Skeletal muscle tissue (tissue), 4 donors: Measurements from ENCODE around the gene NCLN. TPM values are rescaled to one million over a fixed set of nuclear protein-coding genes. Genes with fewer than 3 reads are reported as not detected.

ENCODE experiments used
- H3K27ac ChIP-seq: one replicate; pipeline ENCODE4 v1.7.0; 2013; ENCODE audit warnings: mild to moderate bottlenecking, low read depth, low read length, inconsistent platforms
- H3K27me3 ChIP-seq, 3 donors: one replicate each; pipeline ENCODE4 v1.7.0; 2013; ENCODE audit warnings: low read length in 3 of 3; ENCODE audit not compliant: control insufficient read depth in 3 of 3, insufficient read depth in 3 of 3
- H3K36me3 ChIP-seq, 3 donors: one replicate each; pipeline ENCODE4 v1.7.0; 2013; ENCODE audit warnings: low read length in 3 of 3; ENCODE audit not compliant: control insufficient read depth in 3 of 3, insufficient read depth in 3 of 3
- H3K4me1 ChIP-seq, 3 donors: one replicate each; pipeline ENCODE4 v1.7.0; 2013; ENCODE audit warnings: low read length in 3 of 3, mild to moderate bottlenecking in 3 of 3; ENCODE audit not compliant: control insufficient read depth in 3 of 3, insufficient read depth in 3 of 3
- H3K4me3 ChIP-seq, 3 donors: one replicate each; pipeline ENCODE4 v1.7.0; 2013; ENCODE audit warnings: low read length in 3 of 3
- H3K9ac ChIP-seq, 3 donors: one replicate each; pipeline ENCODE4 v1.7.0; 2013; ENCODE audit warnings: low read length in 3 of 3, mild to moderate bottlenecking in 3 of 3, moderate library complexity in 2 of 3, low read depth in 1 of 3
- H3K9me3 ChIP-seq, 3 donors: one replicate each; pipeline ENCODE4 v1.7.0; 2013; ENCODE audit warnings: low read length in 3 of 3; ENCODE audit not compliant: control insufficient read depth in 3 of 3
- total RNA-seq: library from RNA; depleted of rRNA; stranded (reverse); fragments of >200 nt; gene quantifications from one replicate; pipeline ENCODE4 v1.2.3, GENCODE V29; 2014
- donor health status: Osteomylitis.

The NCLN gene
- total RNA-seq, 1 donor from 2014 or later = 8.9 TPM

DNA sequence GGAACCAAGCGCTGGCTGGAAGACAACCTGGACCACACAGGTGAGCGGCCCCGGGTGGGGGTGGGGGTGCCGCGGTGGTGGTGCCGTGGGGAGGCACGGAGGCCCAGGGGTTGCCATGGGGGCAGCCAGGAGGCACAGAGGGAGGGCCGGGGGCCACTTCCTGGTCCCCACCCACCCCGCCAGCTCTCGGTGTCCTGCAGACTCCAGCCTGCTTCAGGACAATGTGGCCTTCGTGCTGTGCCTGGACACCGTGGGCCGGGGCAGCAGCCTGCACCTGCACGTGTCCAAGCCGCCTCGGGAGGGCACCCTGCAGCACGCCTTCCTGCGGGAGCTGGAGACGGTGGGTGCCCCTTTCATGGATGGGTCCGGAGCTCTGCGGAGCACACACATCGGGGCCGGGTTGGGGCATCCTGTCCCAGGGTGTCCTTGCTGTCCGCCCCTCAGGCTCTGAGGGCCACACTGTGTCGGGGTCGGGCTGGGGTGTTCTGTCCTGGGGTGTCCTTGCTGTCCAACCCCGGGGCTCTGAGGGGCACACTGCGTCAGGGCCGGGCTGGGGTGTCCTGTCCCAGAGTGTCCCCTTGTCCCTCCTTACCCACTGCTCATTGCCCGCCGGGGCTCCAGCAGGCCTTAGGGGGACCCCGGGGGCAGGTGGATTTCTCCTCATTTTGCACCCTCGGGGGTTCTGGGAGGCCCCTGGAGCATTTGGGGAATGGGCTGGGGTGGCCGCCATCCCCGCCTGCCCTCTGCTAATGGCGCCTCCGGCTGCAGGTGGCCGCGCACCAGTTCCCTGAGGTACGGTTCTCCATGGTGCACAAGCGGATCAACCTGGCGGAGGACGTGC lies 18.3 kb downstream of the NCLN start:
- Histone ChIP-seq H3K27me3 (no peaks in the 10 kb centered on the region), H3K27ac (no peak overlapping the region), H3K36me3 (peaks cover 19 to 28% (median 27%) of the 10 kb centered on the region in 3 donors), H3K9me3 (no peaks in the 10 kb centered on the region), H3K4me1 (no peaks in the 10 kb centered on the region), H3K4me3 (no peak overlapping the region), H3K9ac (no peak overlapping the region)

DNA sequence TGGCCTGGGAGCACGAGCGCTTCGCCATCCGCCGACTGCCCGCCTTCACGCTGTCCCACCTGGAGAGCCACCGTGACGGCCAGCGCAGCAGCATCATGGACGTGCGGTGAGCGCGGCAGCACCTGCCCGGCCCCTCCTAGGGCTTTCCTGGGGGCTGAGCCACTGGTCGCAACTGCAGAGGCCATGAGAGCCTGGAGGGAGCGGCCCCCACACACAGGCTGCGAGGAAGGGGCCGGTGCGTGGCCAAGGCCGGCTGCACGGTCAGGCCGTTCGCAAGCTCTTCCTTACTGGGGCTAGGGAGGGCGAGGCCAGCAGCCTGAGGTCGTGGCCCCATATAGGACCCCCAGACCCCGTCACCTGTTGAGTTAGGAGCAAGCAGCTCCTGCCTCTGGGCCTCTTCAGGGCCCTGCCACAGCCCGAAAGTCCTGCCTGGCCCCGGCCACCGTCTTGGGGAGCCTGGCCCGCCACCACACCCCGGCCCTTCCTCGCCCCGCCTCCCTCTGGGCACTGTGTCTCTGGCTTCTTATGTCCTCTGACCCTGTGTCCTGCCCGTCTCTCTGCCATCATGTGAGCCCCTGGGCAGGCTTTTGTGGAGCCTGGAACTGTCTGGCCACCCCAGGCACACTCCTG lies 19.0 kb downstream of the NCLN start:
- H3K36me3 ChIP-seq = peaks cover 19 to 28% (median 25%) of the 10 kb centered on the region in 3 donors

DNA sequence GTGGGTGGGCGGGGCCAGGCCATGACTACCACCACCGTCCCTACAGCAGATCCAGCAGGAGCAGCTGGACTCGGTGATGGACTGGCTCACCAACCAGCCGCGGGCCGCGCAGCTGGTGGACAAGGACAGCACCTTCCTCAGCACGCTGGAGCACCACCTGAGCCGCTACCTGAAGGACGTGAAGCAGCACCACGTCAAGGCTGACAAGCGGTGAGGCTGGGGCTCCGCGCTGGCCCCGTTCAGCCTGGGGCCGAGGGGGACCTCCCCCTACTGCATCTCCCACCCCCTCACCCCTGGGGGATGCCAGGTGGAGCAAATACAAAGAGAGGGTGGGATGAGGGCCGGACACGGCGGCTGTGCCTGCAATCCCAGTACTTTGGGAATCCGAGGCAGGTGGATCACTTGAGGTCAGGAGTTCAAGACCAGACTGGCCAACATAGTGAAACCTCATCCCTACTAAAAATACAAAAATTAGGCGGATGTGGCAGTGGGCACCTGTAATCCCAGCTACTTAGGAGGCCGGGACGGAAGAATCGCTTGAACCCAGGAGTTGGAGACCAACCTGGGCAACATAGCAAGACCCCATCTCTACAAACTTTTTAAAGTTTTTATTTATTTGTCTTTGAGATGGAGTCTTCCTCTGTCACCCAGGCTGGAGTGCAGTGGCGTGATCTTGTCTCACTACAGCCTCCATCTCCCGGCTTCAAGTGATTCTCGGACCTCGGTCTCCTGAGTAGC lies 20.7 kb downstream of the NCLN start:
- Histone ChIP-seq H3K4me3 (no peak overlapping the region), H3K4me1 (no peaks in the 10 kb centered on the region), H3K27ac (no peak overlapping the region), H3K9ac (no peak overlapping the region), H3K36me3 (peaks cover 19 to 26% (median 25%) of the 10 kb centered on the region in 3 donors), H3K9me3 (no peaks in the 10 kb centered on the region), H3K27me3 (no peaks in the 10 kb centered on the region)

More for the DNA sequence above, 19.0 kb downstream of the NCLN start:
- Histone ChIP-seq H3K4me3 (no peak overlapping the region), H3K9ac (no peak overlapping the region), H3K4me1 (no peaks in the 10 kb centered on the region), H3K27ac (no peak overlapping the region), H3K27me3 (no peaks in the 10 kb centered on the region), H3K9me3 (no peaks in the 10 kb centered on the region)

DNA sequence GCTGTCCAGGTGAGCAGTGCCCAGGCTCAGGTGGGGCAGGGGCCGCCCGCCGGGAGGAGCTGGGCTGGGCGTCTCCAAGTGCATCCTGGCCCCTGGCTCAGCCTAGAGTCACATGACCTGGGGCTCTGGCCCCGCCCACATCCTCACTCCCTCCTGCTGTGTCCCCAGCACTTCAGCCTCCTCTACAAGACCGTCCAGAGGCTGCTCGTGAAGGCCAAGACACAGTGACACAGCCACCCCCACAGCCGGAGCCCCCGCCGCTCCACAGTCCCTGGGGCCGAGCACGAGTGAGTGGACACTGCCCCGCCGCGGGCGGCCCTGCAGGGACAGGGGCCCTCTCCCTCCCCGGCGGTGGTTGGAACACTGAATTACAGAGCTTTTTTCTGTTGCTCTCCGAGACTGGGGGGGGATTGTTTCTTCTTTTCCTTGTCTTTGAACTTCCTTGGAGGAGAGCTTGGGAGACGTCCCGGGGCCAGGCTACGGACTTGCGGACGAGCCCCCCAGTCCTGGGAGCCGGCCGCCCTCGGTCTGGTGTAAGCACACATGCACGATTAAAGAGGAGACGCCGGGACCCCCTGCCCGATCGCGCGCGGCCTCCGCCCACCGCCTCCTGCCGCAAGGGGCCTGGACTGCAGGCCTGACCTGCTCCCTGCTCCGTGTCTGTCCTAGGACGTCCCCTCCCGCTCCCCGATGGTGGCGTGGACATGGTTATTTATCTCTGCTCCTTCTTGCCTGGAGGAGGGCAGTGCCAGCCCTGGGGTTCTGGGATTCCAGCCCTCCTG lies 21.9 kb downstream of the NCLN start:
- H3K36me3 ChIP-seq = peaks cover 14 to 25% (median 22%) of the 10 kb centered on the region in 3 donors

DNA sequence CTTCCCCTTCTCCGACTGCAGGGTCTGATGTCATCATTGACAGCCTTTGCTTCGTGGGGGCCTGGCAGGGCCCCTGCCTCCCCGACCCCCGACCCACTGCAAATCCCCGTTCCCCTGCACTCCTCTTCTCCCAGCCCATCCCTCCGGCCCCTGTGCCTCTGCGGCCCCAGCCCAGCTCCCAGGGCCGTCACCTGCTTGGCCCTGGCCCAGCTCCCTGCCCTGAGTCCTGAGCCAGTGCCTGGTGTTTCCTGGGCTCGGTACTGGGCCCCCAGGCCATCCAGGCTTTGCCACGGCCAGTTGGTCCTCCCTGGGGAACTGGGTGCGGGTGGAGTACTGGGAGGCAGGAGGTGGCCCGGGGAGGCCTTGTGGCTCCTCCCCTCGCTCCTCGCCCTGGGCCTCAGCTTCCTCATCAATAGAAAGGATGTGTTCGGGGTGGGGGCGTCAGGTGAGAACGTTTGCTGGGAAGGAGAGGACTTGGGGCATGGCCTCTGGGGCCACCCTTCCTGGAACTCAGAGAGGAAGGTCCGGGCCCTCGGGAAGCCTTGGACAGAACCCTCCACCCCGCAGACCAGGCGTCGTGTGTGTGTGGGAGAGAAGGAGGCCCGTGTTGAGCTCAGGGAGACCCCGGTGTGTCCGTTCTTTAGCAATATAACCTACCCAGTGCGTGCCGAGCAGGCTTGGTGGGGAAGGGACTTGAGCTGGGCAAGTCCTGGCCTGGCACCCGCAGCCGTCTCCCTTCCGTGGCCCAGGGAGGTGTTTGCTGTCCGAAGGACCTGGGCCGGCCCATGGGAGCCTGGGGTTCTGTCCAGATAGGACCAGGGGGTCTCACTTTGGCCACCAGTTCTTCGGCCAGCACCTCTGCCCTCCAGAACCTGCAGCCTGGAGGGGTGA lies 22.8 kb downstream of the NCLN start:
- Histone ChIP-seq H3K36me3 (peaks cover 14 to 22% (median 20%) of the 10 kb centered on the region in 3 donors), H3K27me3 (no peaks in the 10 kb centered on the region), H3K9ac (no peak overlapping the region), H3K27ac (no peak overlapping the region), H3K9me3 (no peaks in the 10 kb centered on the region), H3K4me3 (no peak overlapping the region), H3K4me1 (no peaks in the 10 kb centered on the region)

More for the DNA sequence above, 21.9 kb downstream of the NCLN start:
- H3K27ac ChIP-seq = no peak overlapping the region
- no peak overlapping the region for H3K9ac ChIP-seq
- H3K4me1 ChIP-seq = no peaks in the 10 kb centered on the region
- H3K27me3 ChIP-seq = no peaks in the 10 kb centered on the region
- no peak overlapping the region for H3K4me3 ChIP-seq
- H3K9me3 ChIP-seq = no peaks in the 10 kb centered on the region

DNA sequence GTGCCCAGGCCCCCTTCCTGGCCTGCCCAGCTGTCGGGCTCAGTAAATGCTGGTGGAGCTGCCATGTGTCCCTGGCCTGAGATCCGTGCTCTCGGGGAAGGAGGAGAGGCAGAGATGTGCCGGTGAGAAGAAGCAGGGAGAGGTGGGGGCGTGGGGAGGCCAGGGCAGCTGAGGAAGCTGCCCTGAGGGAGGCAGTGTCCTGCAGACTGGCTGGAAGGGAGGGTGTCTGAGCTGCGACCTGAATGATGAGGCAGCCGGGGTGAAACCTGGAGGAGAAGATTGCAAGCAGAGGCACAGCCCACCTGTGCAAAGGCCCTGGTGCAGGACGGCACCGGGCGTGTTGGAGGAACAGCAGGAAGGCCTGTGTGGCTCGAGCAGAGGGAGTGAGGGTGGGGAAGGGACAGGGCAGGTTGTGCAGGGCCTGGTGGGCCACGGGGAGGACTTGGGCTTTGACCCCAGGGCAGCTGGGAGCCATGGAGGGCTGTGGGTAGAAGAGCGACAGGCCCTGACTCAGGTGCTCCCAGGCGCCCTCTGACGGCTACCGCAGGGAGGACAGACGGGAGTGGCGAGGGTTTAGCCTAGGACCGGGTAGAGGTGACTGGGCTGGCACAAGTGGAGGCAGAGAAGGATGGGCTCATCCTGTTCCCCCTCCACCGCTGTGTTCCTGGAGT lies 24.8 kb downstream of the NCLN start:
- H3K4me1 ChIP-seq = no peaks in the 10 kb centered on the region
- H3K36me3 ChIP-seq = peaks cover 9 to 15% (median 12%) of the 10 kb centered on the region in 3 donors
- no peak overlapping the region for H3K27ac ChIP-seq
- no peaks in the 10 kb centered on the region for H3K9me3 ChIP-seq
- H3K9ac ChIP-seq = no peak overlapping the region
- no peak overlapping the region for H3K4me3 ChIP-seq
- H3K27me3 ChIP-seq = no peaks in the 10 kb centered on the region

DNA sequence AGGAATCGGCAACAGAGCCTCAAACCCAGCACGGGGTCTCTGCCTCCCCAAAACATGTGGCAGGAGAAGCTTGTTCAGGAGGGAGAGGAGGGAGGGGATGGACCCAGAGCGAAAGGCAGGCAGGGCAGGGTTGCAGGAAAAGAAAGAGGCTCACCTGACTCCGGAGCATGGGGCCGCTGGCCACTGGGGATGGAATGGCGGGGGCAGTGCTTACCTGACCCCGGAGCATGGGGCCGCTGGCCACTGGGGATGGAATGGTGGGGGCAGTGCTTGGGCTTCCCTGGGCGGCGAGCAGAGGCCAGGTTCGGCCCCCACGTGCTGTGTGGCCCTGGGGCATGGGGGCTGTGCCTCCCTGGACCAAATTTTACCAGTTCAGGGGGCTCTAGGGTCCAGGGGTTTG lies 25.5 kb downstream of the NCLN start:
- Histone ChIP-seq H3K4me3 (no peak overlapping the region), H3K27me3 (no peaks in the 10 kb centered on the region), H3K27ac (no peak overlapping the region), H3K4me1 (no peaks in the 10 kb centered on the region), H3K9me3 (no peaks in the 10 kb centered on the region), H3K9ac (no peak overlapping the region), H3K36me3 (peaks cover 8 to 12% (median 10%) of the 10 kb centered on the region in 3 donors)

DNA sequence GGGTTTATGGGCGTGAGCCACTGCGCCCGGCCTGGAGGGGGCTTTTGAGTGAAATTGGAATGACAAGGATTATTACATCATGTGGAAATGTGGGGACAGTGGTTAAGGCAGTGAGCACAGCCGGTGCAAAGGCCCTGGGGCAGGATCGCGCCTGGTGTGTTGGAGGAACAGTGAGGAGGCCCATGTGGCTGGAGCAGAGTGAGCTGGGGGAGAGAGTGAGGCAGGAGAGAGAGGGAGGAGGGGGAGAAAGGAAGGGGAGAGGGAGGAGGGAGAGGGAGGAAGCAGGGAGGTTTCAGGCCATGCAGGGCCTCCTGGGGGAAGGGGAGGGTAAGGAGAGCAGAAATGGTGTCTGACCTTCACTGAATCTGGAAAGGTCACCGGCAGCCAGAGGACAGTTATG lies 27.4 kb downstream of the NCLN start:
- Histone ChIP-seq H3K4me1 (no peaks in the 10 kb centered on the region), H3K9ac (no peak overlapping the region), H3K36me3 (peaks cover 0 to 2% (median under 1%) of the 10 kb centered on the region in 3 donors), H3K27ac (no peak overlapping the region), H3K9me3 (no peaks in the 10 kb centered on the region), H3K4me3 (no peak overlapping the region), H3K27me3 (peaks cover under 1 to 2% (median 1%) of the 10 kb centered on the region in 3 donors)
